ENCODE measurements around the gene MCM3AP. TPM values are rescaled to one million over a fixed set of nuclear protein-coding genes. Genes with fewer than 3 reads are reported as not detected.
A peak's percentile ranks its signal among the peaks of the same experiment; 100 is the strongest.
"Not testable (repeated sequence)": the region's sequence is repeated elsewhere in the genome, so short reads cannot be mapped to it uniquely, and the experiment has no call there.

The MCM3AP gene
- total RNA-seq, 2 experiments from 2014 or later: 94.3 to 96.5 TPM

DNA sequence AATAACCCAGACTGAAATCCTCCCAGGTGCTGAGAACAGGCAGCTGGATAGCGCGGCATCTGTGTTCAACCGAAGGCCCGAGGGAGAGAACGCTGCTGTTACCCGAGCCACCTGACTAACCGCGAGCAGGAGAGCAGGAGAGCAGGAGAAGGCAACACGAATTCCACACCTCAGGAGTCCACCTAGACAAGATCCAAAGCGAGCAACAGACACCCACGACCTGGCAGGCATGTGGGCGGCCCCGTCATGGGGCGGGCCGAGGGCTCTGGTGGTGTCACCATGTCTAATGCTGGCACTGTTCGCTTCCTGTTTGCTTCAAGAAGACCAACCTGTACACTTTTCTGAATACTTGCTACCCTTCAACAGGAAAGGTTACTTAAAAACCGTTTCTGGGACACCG, 80.2 kb downstream of the MCM3AP start:
- DNase-seq (no peak), ATAC-seq (ENCODE audit: poor library complexity) (no peak)
- TF ChIP-seq, protein P1, sequence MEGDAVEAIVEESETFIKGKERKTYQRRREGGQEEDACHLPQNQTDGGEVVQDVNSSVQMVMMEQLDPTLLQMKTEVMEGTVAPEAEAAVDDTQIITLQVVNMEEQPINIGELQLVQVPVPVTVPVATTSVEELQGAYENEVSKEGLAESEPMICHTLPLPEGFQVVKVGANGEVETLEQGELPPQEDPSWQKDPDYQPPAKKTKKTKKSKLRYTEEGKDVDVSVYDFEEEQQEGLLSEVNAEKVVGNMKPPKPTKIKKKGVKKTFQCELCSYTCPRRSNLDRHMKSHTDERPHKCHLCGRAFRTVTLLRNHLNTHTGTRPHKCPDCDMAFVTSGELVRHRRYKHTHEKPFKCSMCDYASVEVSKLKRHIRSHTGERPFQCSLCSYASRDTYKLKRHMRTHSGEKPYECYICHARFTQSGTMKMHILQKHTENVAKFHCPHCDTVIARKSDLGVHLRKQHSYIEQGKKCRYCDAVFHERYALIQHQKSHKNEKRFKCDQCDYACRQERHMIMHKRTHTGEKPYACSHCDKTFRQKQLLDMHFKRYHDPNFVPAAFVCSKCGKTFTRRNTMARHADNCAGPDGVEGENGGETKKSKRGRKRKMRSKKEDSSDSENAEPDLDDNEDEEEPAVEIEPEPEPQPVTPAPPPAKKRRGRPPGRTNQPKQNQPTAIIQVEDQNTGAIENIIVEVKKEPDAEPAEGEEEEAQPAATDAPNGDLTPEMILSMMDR (IDR thresholded peaks at IDR 0.05): no peak
- H3K36me3 Mint-ChIP-seq (ENCODE audit: low read depth): peaks cover 58% of the 10 kb centered on the region
- Histone ChIP-seq H3K27ac (ENCODE audit: low read depth in 1 of 2, low read length in 2 of 2) (no peak overlapping the region), H3K4me3 (ENCODE audit: low read length) (no peak overlapping the region), H3K36me3 (ENCODE audit: insufficient read depth, low read length) (peaks cover 22% of the 10 kb centered on the region), H3K27me3 (ENCODE audit: control insufficient read depth in 1 of 2, insufficient read depth in 2 of 2, low read length in 2 of 2) (no peaks in the 10 kb centered on the region), H3K9me3 (ENCODE audit: control insufficient read depth in 1 of 2, insufficient read depth in 1 of 2, low read length in 2 of 2) (no peaks in the 10 kb centered on the region), H3K4me1 (ENCODE audit: insufficient read depth, low read length) (no peaks in the 10 kb centered on the region)
- POLR2A ChIA-PET: no interaction called here
- CTCF ChIA-PET: no interaction called here
- H3K27ac Mint-ChIP-seq: no peak overlapping the region
- intact Hi-C loops (cut with DNase I, micrococcal nuclease): no loop called here
- no peaks in the 10 kb centered on the region for H3K4me1 Mint-ChIP-seq (ENCODE audit: low read depth)
- H3K9me3 Mint-ChIP-seq: no peaks in the 10 kb centered on the region
- H3K4me3 Mint-ChIP-seq: no peak overlapping the region
- H3K27me3 Mint-ChIP-seq: no peaks in the 10 kb centered on the region

DNA sequence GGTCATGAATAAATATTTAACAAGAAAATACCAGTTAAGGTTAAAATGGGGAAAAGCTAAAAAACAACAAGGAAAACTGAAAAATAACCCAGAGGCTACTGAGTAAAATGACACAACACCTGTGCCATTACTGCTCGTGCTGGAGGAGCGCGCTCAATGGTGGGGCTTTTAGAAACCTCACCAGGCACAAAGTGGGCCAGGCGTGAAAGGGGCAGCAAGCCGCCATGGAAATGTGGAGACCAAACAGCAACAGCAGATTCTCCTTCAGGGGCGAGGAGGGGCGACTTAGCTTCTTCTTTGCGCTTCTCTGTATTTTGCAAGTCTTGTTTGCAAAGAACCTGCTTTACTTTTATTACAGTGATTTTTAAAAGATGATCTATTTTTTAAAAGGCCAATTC, 82.2 kb downstream of the MCM3AP start:
- H3K27me3 ChIP-seq (ENCODE audit: control insufficient read depth in 1 of 2, insufficient read depth in 2 of 2, low read length in 2 of 2): no peaks in the 10 kb centered on the region
- no peaks in the 10 kb centered on the region for H3K4me1 Mint-ChIP-seq (ENCODE audit: low read depth)
- POLR2A ChIA-PET: no interaction called here
- H3K27ac Mint-ChIP-seq: no peak overlapping the region
- no peak overlapping the region for H3K4me3 Mint-ChIP-seq
- no peak overlapping the region for H3K27ac ChIP-seq (ENCODE audit: low read depth in 1 of 2, low read length in 2 of 2)
- DNase-seq: no peak
- H3K36me3 Mint-ChIP-seq (ENCODE audit: low read depth): peaks cover 67% of the 10 kb centered on the region
- ATAC-seq (ENCODE audit: poor library complexity): no peak
- peaks cover 22% of the 10 kb centered on the region for H3K36me3 ChIP-seq (ENCODE audit: insufficient read depth, low read length)
- CTCF ChIA-PET: no interaction called here
- intact Hi-C loops (cut with DNase I, micrococcal nuclease): no loop called here
- no peak overlapping the region for H3K4me3 ChIP-seq (ENCODE audit: low read length)
- H3K9me3 Mint-ChIP-seq: no peaks in the 10 kb centered on the region
- no peaks in the 10 kb centered on the region for H3K9me3 ChIP-seq (ENCODE audit: control insufficient read depth in 1 of 2, insufficient read depth in 1 of 2, low read length in 2 of 2)
- H3K4me1 ChIP-seq (ENCODE audit: insufficient read depth, low read length): no peaks in the 10 kb centered on the region
- TF ChIP-seq, protein P1 (IDR thresholded peaks at IDR 0.05): no peak
- H3K27me3 Mint-ChIP-seq: no peaks in the 10 kb centered on the region

DNA sequence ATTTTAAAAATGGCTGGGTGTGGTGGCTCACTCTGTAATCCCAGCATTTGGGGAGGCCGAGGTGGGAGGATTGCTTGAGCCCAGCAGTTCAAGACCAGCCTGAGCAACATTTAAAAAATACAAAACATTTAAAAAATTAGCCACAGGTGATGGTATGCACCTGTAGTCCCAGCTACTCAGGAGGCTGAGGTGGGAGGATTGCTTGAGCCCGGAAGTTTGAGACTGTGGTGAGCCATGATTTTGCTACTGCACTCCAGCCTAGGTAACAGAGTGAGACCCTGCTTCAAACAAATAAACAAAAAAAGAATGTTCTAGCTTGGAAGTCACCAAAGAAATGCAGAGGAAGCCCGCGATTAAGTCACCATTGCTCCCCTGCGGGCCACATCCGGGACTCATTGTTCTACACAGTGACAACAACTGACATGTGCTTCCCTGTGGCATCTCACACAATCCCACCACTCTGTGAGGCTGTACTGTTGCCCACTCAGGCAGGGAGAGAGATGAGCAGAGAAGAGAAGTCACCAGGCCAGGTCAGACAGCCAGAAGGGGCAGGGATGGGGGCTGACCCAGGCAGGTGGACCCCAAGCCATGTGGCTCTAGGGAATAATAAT, 82.7 kb downstream of the MCM3AP start:
- ChIA-PET CTCF (no interaction called here), POLR2A (no interaction called here)
- Histone ChIP-seq H3K9me3 (ENCODE audit: control insufficient read depth in 1 of 2, insufficient read depth in 1 of 2, low read length in 2 of 2) (no peaks in the 10 kb centered on the region), H3K4me1 (ENCODE audit: insufficient read depth, low read length) (no peaks in the 10 kb centered on the region), H3K27ac (ENCODE audit: low read depth in 1 of 2, low read length in 2 of 2) (no peak overlapping the region), H3K27me3 (ENCODE audit: control insufficient read depth in 1 of 2, insufficient read depth in 2 of 2, low read length in 2 of 2) (no peaks in the 10 kb centered on the region), H3K4me3 (ENCODE audit: low read length) (no peak overlapping the region), H3K36me3 (ENCODE audit: insufficient read depth, low read length) (peaks cover 22% of the 10 kb centered on the region)
- Mint-ChIP-seq H3K9me3 (no peaks in the 10 kb centered on the region), H3K27me3 (no peaks in the 10 kb centered on the region), H3K27ac (no peak overlapping the region), H3K36me3 (ENCODE audit: low read depth) (peaks cover 67% of the 10 kb centered on the region), H3K4me1 (ENCODE audit: low read depth) (no peaks in the 10 kb centered on the region), H3K4me3 (no peak overlapping the region)
- peak in 1 of 14 experiments; percentile 47 for DNase-seq
- ATAC-seq (ENCODE audit: poor library complexity): no peak
- intact Hi-C loops (cut with DNase I, micrococcal nuclease): no loop called here
- TF ChIP-seq, protein P1 (IDR thresholded peaks at IDR 0.05): no peak

DNA sequence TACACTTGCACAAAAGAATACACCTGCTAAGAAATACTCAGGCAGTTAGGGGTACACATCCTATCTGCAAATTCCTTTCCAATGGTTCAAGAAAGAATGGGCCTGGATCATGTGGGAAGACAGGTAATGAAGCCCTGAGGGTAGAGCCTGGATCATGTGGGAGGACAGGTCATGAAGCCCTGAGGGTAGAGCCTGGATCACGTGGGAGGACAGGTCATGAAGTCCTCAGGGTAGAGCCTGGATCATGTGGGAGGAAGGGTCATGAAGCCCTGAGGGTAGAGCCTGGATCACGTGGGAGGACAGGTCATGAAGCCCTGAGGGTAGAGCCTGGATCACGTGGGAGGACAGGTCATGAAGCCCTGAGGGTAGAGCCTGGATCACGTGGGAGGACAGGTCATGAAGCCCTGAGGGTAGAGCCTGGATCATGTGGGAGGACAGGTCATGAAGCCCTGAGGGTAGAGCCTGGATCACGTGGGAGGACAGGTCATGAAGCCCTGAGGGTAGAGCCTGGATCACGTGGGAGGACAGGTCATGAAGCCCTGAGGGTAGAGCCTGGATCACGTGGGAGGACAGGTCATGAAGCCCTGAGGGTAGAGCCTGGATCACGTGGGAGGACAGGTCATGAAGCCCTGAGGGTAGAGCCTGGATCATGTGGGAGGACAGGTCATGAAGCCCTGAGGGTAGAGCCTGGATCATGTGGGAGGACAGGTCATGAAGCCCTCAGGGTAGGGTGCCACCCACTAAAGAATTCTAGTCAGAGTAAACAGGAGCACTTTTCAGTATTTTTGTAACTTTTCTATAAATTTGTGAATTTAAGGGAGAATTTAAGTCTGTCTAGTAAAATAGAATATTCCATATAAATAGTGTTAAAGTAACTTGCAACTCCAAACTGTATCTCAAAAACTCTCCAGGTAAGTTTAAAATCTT, 84.3 kb downstream of the MCM3AP start:
- H3K9me3 Mint-ChIP-seq; H3K27ac Mint-ChIP-seq; H3K4me3 ChIP-seq (ENCODE audit: low read length); intact Hi-C loops (cut with DNase I, micrococcal nuclease); H3K4me1 Mint-ChIP-seq (ENCODE audit: low read depth); H3K27me3 ChIP-seq (ENCODE audit: control insufficient read depth in 1 of 2, insufficient read depth in 2 of 2, low read length in 2 of 2); H3K4me3 Mint-ChIP-seq; H3K4me1 ChIP-seq (ENCODE audit: insufficient read depth, low read length); H3K27ac ChIP-seq (ENCODE audit: low read depth in 1 of 2, low read length in 2 of 2); DNase-seq; ATAC-seq (ENCODE audit: poor library complexity); POLR2A ChIA-PET; H3K27me3 Mint-ChIP-seq; H3K9me3 ChIP-seq (ENCODE audit: control insufficient read depth in 1 of 2, insufficient read depth in 1 of 2, low read length in 2 of 2): not testable (repeated sequence)
- peaks cover 75% of the 10 kb centered on the region for H3K36me3 Mint-ChIP-seq (ENCODE audit: low read depth)
- H3K36me3 ChIP-seq (ENCODE audit: insufficient read depth, low read length): peaks cover 11% of the 10 kb centered on the region
- CTCF ChIA-PET: interaction anchor here (1.0 kb wide), 1 partner anchor 58 kb away, joined by 3 read pairs; no protein-coding TSS in a partner anchor

Measured in CD4-positive, alpha-beta T cell (primary cell).